Cardiac fibroblast (primary cell): ENCODE results near the gene POLD1.
A peak's percentile ranks its signal among the peaks of the same experiment; 100 is the strongest.

Source experiments
- DNase-seq, 2 donors: peaks; one replicate each; pipeline versions ENCODE4 v3.0.0 to v3.0.0-alpha.2; 2010; ENCODE audit warnings: low read depth in 2 of 2
- H3K4me3 ChIP-seq, 2 donors: replicated peaks in 1 of 2; 1 replicate in 1 of 2; 2 replicates in 1 of 2; pipeline ENCODE4 v1.5.1; 2011; ENCODE audit warnings: low read depth in 2 of 2, low read length in 2 of 2, mild to moderate bottlenecking in 2 of 2, moderate library complexity in 1 of 2
- TF ChIP-seq, protein P1 (sequence below): IDR thresholded peaks from one replicate; pipeline ENCODE4 v1.5.1; 2011; ENCODE audit warnings: low read depth, mild to moderate bottlenecking, low read length, inconsistent platforms

POLD1 gene

DNA sequence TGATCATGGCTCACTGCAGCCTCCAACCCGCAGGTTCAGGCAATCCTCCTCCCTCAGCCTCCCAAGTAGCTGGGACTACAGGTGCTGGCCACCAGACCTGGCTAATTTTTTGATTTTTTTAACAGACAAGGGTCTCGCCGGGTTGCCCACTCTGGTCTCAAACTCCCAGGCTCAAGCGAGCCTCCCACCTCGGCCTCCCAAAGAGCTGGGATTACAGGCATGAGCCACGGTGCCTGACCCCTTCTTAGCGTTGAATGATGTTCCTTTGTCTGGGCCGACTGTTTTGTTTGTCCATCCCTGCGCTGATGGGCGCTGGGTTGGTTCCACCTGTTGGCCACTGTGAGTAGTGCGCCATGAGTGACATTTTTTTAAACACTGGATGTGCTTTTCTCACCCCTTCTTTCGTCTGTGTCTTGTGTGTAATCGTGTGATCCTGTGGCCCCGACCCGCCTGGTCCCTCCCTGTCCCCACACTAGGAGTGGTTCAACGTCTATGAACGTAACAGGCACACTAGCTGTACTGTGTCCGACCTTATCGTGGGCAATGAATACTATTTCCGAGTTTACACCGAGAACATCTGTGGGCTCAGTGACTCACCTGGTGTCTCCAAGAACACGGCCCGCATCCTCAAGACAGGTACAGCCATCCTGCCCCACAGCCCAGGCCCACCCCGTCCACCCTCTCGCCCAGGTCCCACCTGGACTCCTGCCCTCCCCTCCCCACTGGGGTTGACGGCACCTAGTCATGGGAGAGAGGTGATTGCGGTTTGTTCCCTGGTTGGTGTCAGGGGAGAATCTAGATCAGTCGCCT is 77.1 kb downstream of the POLD1 start:
- DNase-seq = peak; percentile 77 to 78
- TF ChIP-seq, protein P1, sequence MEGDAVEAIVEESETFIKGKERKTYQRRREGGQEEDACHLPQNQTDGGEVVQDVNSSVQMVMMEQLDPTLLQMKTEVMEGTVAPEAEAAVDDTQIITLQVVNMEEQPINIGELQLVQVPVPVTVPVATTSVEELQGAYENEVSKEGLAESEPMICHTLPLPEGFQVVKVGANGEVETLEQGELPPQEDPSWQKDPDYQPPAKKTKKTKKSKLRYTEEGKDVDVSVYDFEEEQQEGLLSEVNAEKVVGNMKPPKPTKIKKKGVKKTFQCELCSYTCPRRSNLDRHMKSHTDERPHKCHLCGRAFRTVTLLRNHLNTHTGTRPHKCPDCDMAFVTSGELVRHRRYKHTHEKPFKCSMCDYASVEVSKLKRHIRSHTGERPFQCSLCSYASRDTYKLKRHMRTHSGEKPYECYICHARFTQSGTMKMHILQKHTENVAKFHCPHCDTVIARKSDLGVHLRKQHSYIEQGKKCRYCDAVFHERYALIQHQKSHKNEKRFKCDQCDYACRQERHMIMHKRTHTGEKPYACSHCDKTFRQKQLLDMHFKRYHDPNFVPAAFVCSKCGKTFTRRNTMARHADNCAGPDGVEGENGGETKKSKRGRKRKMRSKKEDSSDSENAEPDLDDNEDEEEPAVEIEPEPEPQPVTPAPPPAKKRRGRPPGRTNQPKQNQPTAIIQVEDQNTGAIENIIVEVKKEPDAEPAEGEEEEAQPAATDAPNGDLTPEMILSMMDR = peak; percentile 86
- no peak overlapping the region for H3K4me3 ChIP-seq

DNA sequence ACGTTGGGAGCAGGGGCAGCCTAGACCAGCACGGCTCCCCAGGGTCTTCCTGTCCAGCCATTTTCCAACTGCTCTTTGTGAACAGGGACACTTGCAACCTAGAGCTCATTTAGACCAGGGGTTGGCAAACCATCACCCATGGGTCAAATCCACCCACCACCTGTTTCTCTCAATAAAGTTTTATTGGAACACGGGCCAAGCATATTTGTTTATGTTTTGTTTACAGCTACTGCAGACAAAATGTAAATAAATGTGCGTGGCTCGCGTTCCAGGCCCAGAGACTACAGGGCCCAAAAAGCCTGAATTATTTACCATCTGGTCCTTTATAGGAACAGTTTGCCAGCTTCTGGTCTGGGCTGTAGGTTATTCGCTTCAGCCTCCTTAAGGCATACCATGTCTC is 78.8 kb downstream of the POLD1 start:
- no peak overlapping the region for H3K4me3 ChIP-seq
- DNase-seq = no peak
- TF ChIP-seq, protein P1 = no peak

DNA sequence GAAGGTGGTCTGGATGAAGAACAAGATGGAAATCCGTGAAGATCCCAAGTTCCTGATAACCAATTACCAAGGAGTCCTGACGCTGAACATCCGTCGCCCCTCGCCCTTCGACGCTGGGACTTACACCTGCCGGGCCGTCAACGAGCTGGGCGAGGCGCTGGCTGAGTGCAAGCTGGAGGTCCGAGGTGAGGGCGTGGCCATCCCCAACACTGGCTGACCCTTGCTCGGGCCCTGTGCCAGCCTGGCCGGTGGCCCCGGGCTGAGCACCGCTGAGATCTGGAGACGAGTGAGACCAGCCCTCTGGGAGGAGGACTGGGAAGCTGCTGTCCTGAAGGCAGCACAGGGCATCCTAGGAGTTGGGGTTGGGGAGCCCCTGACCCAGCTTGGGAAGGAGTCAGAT is 80.2 kb downstream of the POLD1 start:
- TF ChIP-seq, protein P1 = no peak
- DNase-seq = no peak

DNA sequence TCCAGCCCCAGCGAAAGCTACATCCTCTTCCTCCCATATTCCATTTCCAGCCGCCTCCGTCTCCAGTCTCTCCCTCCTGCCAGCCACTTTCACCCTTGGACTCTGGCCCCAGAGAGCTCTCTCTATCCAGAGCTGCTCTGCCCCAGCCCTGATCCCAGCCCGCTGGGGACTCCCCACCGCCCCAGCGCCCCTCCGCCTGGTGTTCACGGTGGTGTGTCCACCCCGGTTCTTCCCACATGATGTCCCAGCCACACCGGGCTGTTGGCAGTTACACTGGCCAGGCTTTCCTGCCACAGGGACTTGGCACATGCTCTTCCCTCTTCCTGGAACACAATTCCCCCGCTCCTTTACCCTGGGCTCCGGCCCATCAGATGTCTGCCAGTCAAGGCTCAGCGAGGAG is 80.9 kb downstream of the POLD1 start:
- DNase-seq = no peak
- no peak overlapping the region for H3K4me3 ChIP-seq
- TF ChIP-seq, protein P1 = no peak

More for the DNA sequence above, 80.2 kb downstream of the POLD1 start:
- H3K4me3 ChIP-seq = no peak overlapping the region

DNA sequence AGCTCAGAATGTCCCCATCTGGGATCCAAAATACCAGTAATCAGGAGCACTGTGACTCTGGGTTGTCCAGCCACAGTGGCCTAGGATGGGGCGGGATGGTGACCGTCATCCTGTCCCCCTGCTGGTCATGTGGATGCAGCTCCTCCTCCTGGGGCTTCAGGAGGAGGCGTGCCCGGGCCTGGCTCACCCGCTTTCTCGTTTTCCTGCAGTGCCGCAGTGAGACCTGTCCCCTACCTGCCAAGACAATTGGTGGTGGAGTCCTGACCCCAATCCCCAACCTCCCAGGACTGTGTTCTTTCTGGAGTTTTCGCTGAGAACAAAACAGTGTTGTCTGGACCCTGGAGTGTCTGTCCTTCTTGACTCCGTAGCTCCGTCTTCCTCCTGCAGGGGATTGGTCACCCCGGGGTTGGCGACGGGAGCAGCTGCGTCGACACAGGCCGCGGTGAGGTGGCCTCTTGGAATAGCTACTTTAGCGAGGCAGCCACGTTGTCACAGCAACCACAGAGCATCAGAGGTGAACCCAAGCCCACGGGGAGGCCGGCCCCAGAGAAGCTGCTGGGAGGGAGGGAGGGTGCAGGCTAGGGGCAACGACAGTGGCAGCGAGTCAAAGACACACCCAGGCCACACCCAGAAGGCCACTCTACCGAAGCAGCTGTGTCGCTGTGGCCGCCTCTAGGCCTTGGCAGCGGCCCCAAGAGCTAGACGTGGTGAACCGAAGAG is 82.0 kb downstream of the POLD1 start:
- TF ChIP-seq, protein P1 = peak; percentile 24
- H3K4me3 ChIP-seq = no peak overlapping the region
- no peak for DNase-seq

DNA sequence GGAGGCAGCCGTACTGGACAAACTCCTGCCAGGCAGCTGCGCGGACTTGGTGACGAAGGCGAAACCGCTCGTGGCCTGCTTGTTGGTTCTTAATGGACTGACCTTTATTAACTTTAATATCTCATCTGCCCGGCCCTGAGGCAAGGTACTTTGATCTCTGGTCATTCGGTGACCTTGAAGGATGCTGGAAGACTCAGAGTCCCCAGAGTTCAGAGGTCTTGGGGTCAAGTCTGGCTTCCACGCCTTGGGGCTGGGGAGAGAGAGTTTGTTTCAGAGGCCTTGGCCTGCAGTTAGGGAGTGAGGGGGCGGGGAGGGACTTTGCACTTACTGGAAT is 82.5 kb downstream of the POLD1 start:
- TF ChIP-seq, protein P1 = no peak

More for the DNA sequence above, 82.5 kb downstream of the POLD1 start:
- no peak overlapping the region for H3K4me3 ChIP-seq
- DNase-seq = no peak
